SK-N-SH treated with all-trans-retinoic acid at 6 μM for 48 hours (cell line): ENCODE results near the gene CRYGA.

Source experiments
- ATAC-seq: fragments of 200-7000 bp; cut with Tn5 transposase; 3 replicates; pipeline ENCODE4 v1.9.1; 2020; ENCODE audit warnings: mild to moderate bottlenecking, moderate library complexity
- ARNTL ChIP-seq: fragments of 450-650 bp; formaldehyde crosslinking; IDR thresholded peaks from 2 replicates; pipeline ENCODE4 v1.5.0; 2020; ENCODE audit warnings: low read depth, mild to moderate bottlenecking, moderate library complexity, borderline replicate concordance
- BACH2 ChIP-seq: fragments of 250-450 bp; sonication (Bioruptor Pico); IDR thresholded peaks from 2 replicates; pipeline ENCODE4 v1.9.0; 2021; ENCODE audit warnings: mild to moderate bottlenecking, borderline replicate concordance
- CREB5 ChIP-seq: fragments of 250-450 bp; sonication (Bioruptor Pico); IDR thresholded peaks from 2 replicates; pipeline ENCODE4 v1.5.1; 2020; ENCODE audit warnings: low read depth, mild to moderate bottlenecking, moderate library complexity
- CSDC2 ChIP-seq: fragments of 250-450 bp; sonication (Bioruptor Pico); IDR thresholded peaks from 2 replicates; pipeline ENCODE4 v1.5.0; 2020; ENCODE audit warnings: mild to moderate bottlenecking, moderate library complexity
- CSRNP3 ChIP-seq: fragments of 250-450 bp; sonication (Bioruptor Pico); IDR thresholded peaks from 2 replicates; pipeline ENCODE4 v1.5.1; 2021; ENCODE audit warnings: mild to moderate bottlenecking, moderate library complexity
- ESRRG ChIP-seq: fragments of 250-450 bp; sonication (Bioruptor Pico); IDR thresholded peaks from 2 replicates; pipeline ENCODE4 v1.6.1; 2021; ENCODE audit warnings: mild to moderate bottlenecking
- GLIS3 ChIP-seq: fragments of 250-450 bp; sonication (Bioruptor Pico); IDR thresholded peaks from 2 replicates; pipeline ENCODE4 v1.5.0; 2020; ENCODE audit warnings: mild to moderate bottlenecking, moderate library complexity
- ISL1 ChIP-seq: fragments of 250-450 bp; sonication (Bioruptor Pico); IDR thresholded peaks from 2 replicates; pipeline ENCODE4 v2.1.2; 2022; ENCODE audit warnings: mild to moderate bottlenecking, moderate library complexity
- OSR1 ChIP-seq: fragments of 250-450 bp; sonication (Bioruptor Pico); IDR thresholded peaks from 2 replicates; pipeline ENCODE4 v1.8.0; 2022; ENCODE audit warnings: moderate library complexity, mild to moderate bottlenecking, inconsistent platforms
- PPARA ChIP-seq: fragments of 250-450 bp; sonication (Bioruptor Pico); IDR thresholded peaks from 2 replicates; pipeline ENCODE4 v1.5.0; 2020; ENCODE audit warnings: mild to moderate bottlenecking, borderline replicate concordance
- RARB ChIP-seq: fragments of 250-450 bp; sonication (Bioruptor Pico); IDR thresholded peaks from 2 replicates; pipeline ENCODE4 v1.8.0; 2021; ENCODE audit warnings: mild to moderate bottlenecking, moderate library complexity
- SNAI2 ChIP-seq: fragments of 250-450 bp; sonication (Bioruptor Pico); IDR thresholded peaks from 2 replicates; pipeline ENCODE4 v1.5.0; 2020; ENCODE audit warnings: mild to moderate bottlenecking, moderate library complexity
- TCF4 ChIP-seq: fragments of 250-450 bp; sonication (Bioruptor Pico); IDR thresholded peaks from 2 replicates; pipeline ENCODE4 v1.8.0; 2021; ENCODE audit warnings: mild to moderate bottlenecking, moderate library complexity, borderline replicate concordance
- TOX ChIP-seq: fragments of 250-450 bp; sonication (Bioruptor Pico); IDR thresholded peaks from 2 replicates; pipeline ENCODE4 v1.8.0; 2021; ENCODE audit warnings: mild to moderate bottlenecking, moderate library complexity, borderline replicate concordance
- ZC3H10 ChIP-seq: fragments of 250-450 bp; sonication (Bioruptor Pico); IDR thresholded peaks from 2 replicates; pipeline ENCODE4 v1.5.1; 2021; ENCODE audit warnings: mild to moderate bottlenecking, moderate library complexity
- ZFP3 ChIP-seq: fragments of 250-450 bp; sonication (Bioruptor Pico); IDR thresholded peaks from 2 replicates; pipeline ENCODE4 v1.5.0; 2020; ENCODE audit warnings: mild to moderate bottlenecking, moderate library complexity
- ZFP30 ChIP-seq: fragments of 450-650 bp; formaldehyde crosslinking; IDR thresholded peaks from 2 replicates; pipeline ENCODE4 v1.5.0; 2022; ENCODE audit warnings: mild to moderate bottlenecking, moderate library complexity
- ZNF565 ChIP-seq: fragments of 450-650 bp; formaldehyde crosslinking; conservative IDR thresholded peaks from 2 replicates; pipeline ENCODE4 v1.5.0; 2020; ENCODE audit warnings: low read depth, mild to moderate bottlenecking, moderate library complexity
- ZNF70 ChIP-seq: fragments of 450-650 bp; formaldehyde crosslinking; IDR thresholded peaks from 2 replicates; pipeline ENCODE4 v1.5.0; 2020; ENCODE audit warnings: mild to moderate bottlenecking, moderate library complexity
- ZNF8 ChIP-seq: fragments of 450-650 bp; formaldehyde crosslinking; IDR thresholded peaks from 2 replicates; pipeline ENCODE4 v1.5.0; 2020; ENCODE audit warnings: mild to moderate bottlenecking, moderate library complexity
- TF ChIP-seq, protein P1 (sequence below): fragments of 250-450 bp; sonication (Bioruptor Pico); IDR thresholded peaks from 2 replicates; pipeline ENCODE4 v1.8.0; 2021; ENCODE audit warnings: low read depth, mild to moderate bottlenecking, moderate library complexity, borderline replicate concordance
- TF ChIP-seq, protein P2 (sequence below): fragments of 250-450 bp; sonication (Bioruptor Pico); IDR thresholded peaks from 2 replicates; pipeline ENCODE4 v1.5.0; 2020; ENCODE audit warnings: mild to moderate bottlenecking, moderate library complexity

CRYGA gene

GRCh38 chr2:208179028-208179609, 15.7 kb upstream of the CRYGA start:
- no peak for ATAC-seq
- TF ChIP-seq OSR1 (no peak), BACH2 (CRISPR knock-in tag) (no peak), TCF4 (CRISPR knock-in tag) (no peak), PPARA (CRISPR knock-in tag) (no peak), ARNTL (CRISPR knock-in tag) (no peak), ZC3H10 (CRISPR knock-in tag) (no peak), ZFP3 (CRISPR knock-in tag) (no peak), ZNF565 (no peak), SNAI2 (CRISPR knock-in tag) (no peak), TOX (CRISPR knock-in tag) (no peak), GLIS3 (CRISPR knock-in tag) (no peak), ESRRG (CRISPR knock-in tag) (no peak), RARB (CRISPR knock-in tag) (no peak)
- TF ChIP-seq, protein P1, sequence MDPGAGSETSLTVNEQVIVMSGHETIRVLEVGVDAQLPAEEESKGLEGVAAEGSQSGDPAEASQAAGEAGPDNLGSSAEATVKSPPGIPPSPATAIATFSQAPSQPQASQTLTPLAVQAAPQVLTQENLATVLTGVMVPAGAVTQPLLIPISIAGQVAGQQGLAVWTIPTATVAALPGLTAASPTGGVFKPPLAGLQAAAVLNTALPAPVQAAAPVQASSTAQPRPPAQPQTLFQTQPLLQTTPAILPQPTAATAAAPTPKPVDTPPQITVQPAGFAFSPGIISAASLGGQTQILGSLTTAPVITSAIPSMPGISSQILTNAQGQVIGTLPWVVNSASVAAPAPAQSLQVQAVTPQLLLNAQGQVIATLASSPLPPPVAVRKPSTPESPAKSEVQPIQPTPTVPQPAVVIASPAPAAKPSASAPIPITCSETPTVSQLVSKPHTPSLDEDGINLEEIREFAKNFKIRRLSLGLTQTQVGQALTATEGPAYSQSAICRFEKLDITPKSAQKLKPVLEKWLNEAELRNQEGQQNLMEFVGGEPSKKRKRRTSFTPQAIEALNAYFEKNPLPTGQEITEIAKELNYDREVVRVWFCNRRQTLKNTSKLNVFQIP = no peak

GRCh38 chr2:208175840-208176153, 12.4 kb upstream of the CRYGA start:
- 0 out of 3 replicates have a peak, but pooled peaks have one; percentile 11 for ATAC-seq
- TF ChIP-seq CSDC2 (CRISPR knock-in tag) (no peak), ZC3H10 (CRISPR knock-in tag) (no peak), BACH2 (CRISPR knock-in tag) (no peak), ARNTL (CRISPR knock-in tag) (no peak), ISL1 (CRISPR knock-in tag) (no peak), CSRNP3 (no peak), ZNF8 (CRISPR knock-in tag) (no peak), CREB5 (CRISPR knock-in tag) (no peak), ZNF565 (no peak), OSR1 (no peak), TOX (CRISPR knock-in tag) (no peak), SNAI2 (CRISPR knock-in tag) (no peak)
- TF ChIP-seq, protein P1 = no peak
- TF ChIP-seq, protein P2, sequence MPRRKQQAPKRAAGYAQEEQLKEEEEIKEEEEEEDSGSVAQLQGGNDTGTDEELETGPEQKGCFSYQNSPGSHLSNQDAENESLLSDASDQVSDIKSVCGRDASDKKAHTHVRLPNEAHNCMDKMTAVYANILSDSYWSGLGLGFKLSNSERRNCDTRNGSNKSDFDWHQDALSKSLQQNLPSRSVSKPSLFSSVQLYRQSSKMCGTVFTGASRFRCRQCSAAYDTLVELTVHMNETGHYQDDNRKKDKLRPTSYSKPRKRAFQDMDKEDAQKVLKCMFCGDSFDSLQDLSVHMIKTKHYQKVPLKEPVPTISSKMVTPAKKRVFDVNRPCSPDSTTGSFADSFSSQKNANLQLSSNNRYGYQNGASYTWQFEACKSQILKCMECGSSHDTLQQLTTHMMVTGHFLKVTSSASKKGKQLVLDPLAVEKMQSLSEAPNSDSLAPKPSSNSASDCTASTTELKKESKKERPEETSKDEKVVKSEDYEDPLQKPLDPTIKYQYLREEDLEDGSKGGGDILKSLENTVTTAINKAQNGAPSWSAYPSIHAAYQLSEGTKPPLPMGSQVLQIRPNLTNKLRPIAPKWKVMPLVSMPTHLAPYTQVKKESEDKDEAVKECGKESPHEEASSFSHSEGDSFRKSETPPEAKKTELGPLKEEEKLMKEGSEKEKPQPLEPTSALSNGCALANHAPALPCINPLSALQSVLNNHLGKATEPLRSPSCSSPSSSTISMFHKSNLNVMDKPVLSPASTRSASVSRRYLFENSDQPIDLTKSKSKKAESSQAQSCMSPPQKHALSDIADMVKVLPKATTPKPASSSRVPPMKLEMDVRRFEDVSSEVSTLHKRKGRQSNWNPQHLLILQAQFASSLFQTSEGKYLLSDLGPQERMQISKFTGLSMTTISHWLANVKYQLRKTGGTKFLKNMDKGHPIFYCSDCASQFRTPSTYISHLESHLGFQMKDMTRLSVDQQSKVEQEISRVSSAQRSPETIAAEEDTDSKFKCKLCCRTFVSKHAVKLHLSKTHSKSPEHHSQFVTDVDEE (CRISPR knock-in tag) = no peak

- TF ChIP-seq ESRRG (CRISPR knock-in tag) = no peak
- no peak for TF ChIP-seq ZFP30
- TF ChIP-seq ISL1 (CRISPR knock-in tag) = no peak
- TF ChIP-seq ZNF70 (CRISPR knock-in tag) = no peak
- no peak for TF ChIP-seq CREB5 (CRISPR knock-in tag)
- TF ChIP-seq ZNF8 (CRISPR knock-in tag) = no peak
- ATAC-seq = peak; percentile 100
These were observed 11.9 kb upstream of the CRYGA start for GRCh38 chr2:208175069-208175839.
